Caco-2 (cell line): ENCODE measurements around the gene ESPN. TPM values are rescaled to one million over a fixed set of nuclear protein-coding genes. Genes with fewer than 3 reads are reported as not detected.

Experiments used
- BruUV-seq: library from RNA; stranded (reverse); fragments of 400-500 nt; replicated peaks from 2 replicates; lab custom pipeline; 2021; lab: Mats Ljungman, UMichigan
- CTCF ChIA-PET: fragments of 300-600 bp; sonication (Branson Sonifier 250); formaldehyde crosslinking; loops from one replicate; lab custom pipeline; 2022; ENCODE audit warnings: antibody characterized with exemption; lab: Charles Lee
- POLR2A ChIA-PET: fragments of 300-600 bp; sonication (Branson Sonifier 250); formaldehyde crosslinking; loops from one replicate; lab custom pipeline; 2022; ENCODE audit warnings: antibody characterized with exemption; lab: Charles Lee
- DNase-seq, 2 experiments: peaks; one replicate each; pipeline versions ENCODE4 v3.0.0 to v3.0.0-alpha.2; 2020 to 2022
- H3K27me3 ChIP-seq: replicated peaks from 2 replicates; pipeline ENCODE4 v1.6.0; 2011; ENCODE audit warnings: low read length; ENCODE audit not compliant: control insufficient read depth, insufficient read depth
- H3K36me3 ChIP-seq: 2 replicates; pipeline ENCODE4 v1.5.1; 2011; ENCODE audit warnings: low read length; ENCODE audit not compliant: control insufficient read depth, insufficient read depth
- H3K4me1 ChIP-seq: fragments of 250-450 bp; sonication (Bioruptor Pico); 2 replicates; pipeline ENCODE4 v1.5.1; 2020; ENCODE audit warnings: mild to moderate bottlenecking
- H3K4me3 ChIP-seq: 2 replicates; pipeline ENCODE4 v1.5.1; 2011; ENCODE audit warnings: low read depth, mild to moderate bottlenecking, control low read depth, low read length
- H3K9me3 ChIP-seq: fragments of 250-450 bp; sonication (Bioruptor Pico); 2 replicates; pipeline ENCODE4 v1.5.1; 2020; ENCODE audit warnings: mild to moderate bottlenecking, moderate library complexity
- H3K27ac Mint-ChIP-seq: one replicate; pipeline ENCODE4 v1.8.0; 2022; ENCODE audit warnings: mixed read lengths; ENCODE audit not compliant: unreplicated experiment
- H3K27me3 Mint-ChIP-seq: one replicate; pipeline ENCODE4 v1.8.0; 2022; ENCODE audit warnings: mixed read lengths; ENCODE audit not compliant: insufficient read depth, unreplicated experiment
- H3K36me3 Mint-ChIP-seq: one replicate; pipeline ENCODE4 v1.8.0; 2022; ENCODE audit warnings: mild to moderate bottlenecking, mixed read lengths; ENCODE audit not compliant: insufficient read depth, unreplicated experiment
- H3K4me1 Mint-ChIP-seq: one replicate; pipeline ENCODE4 v1.8.0; 2022; ENCODE audit warnings: low read depth, mixed read lengths; ENCODE audit not compliant: unreplicated experiment
- H3K4me3 Mint-ChIP-seq: one replicate; pipeline ENCODE4 v1.8.0; 2022; ENCODE audit warnings: mild to moderate bottlenecking, moderate library complexity, mixed read lengths; ENCODE audit not compliant: unreplicated experiment
- H3K9me3 Mint-ChIP-seq: one replicate; pipeline ENCODE4 v1.8.0; 2022; ENCODE audit warnings: mixed read lengths; ENCODE audit not compliant: unreplicated experiment
- intact Hi-C: fragments of 100-400 bp; cut with micrococcal nuclease; formaldehyde crosslinking; loops from one replicate; pipeline ENCODE4 v1.10.0; 2022; ENCODE audit not compliant: unreplicated experiment
- total RNA-seq: library from RNA; stranded (reverse); gene quantifications from 2 replicates; pipeline ENCODE4 v1.2.3, GENCODE V29; 2022
- TF ChIP-seq, protein P1 (sequence below), 2 experiments: fragments of 200-600 bp in 1 of 2; IDR thresholded peaks; 1 replicate in 1 of 2; 2 replicates in 1 of 2; pipeline versions ENCODE4 v1.5.1 to v1.8.0; 2011 to 2022; ENCODE audit warnings: antibody characterized with exemption in 1 of 2, control low read depth in 1 of 2, inconsistent platforms in 1 of 2, low read depth in 1 of 2, low read length in 1 of 2, mild to moderate bottlenecking in 1 of 2, moderate library complexity in 1 of 2; ENCODE audit not compliant: insufficient read depth in 1 of 2, severe bottlenecking in 1 of 2, unreplicated experiment in 1 of 2

ESPN gene
- total RNA-seq, 1 experiment from 2014 or later: 16.3 TPM

DNA sequence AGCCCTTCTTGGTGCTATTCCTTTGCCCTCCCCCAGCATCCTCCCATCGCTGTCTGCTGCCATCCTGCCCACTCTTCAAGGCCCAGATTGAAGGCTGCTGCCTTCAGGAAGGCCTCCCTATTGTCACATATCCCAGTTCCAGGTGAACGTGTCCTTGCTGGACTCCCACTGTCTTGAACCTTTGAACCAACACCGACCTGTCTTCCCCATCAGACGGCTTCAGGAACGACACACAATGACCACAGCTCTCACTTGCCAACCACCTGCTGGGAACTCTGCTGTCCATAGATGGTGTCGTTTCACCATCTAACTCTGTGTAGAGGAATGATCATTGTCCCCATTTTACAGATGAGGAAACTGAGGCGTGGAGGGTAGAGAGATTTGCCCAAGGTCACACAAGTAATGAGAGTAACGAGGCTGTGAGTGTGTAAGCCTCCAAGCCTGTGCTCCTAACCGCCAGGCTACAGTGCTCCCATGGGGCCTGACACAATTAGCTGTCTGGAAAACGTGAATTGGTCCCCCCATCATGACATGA lies 76.8 kb downstream of the ESPN start:
- H3K27me3 Mint-ChIP-seq: no peaks in the 10 kb centered on the region
- BruUV-seq: no TSS peak
- Histone ChIP-seq H3K4me1 (peaks cover 6% of the 10 kb centered on the region; the same call in 1 of the 2 replicates), H3K36me3 (no peaks in the 10 kb centered on the region), H3K9me3 (no peaks in the 10 kb centered on the region), H3K27me3 (no peaks in the 10 kb centered on the region), H3K4me3 (no peak overlapping the region)
- ChIA-PET CTCF (no interaction called here), POLR2A (no interaction called here)
- no peaks in the 10 kb centered on the region for H3K9me3 Mint-ChIP-seq
- DNase-seq: no peak
- no peaks in the 10 kb centered on the region for H3K4me1 Mint-ChIP-seq
- TF ChIP-seq, protein P1, sequence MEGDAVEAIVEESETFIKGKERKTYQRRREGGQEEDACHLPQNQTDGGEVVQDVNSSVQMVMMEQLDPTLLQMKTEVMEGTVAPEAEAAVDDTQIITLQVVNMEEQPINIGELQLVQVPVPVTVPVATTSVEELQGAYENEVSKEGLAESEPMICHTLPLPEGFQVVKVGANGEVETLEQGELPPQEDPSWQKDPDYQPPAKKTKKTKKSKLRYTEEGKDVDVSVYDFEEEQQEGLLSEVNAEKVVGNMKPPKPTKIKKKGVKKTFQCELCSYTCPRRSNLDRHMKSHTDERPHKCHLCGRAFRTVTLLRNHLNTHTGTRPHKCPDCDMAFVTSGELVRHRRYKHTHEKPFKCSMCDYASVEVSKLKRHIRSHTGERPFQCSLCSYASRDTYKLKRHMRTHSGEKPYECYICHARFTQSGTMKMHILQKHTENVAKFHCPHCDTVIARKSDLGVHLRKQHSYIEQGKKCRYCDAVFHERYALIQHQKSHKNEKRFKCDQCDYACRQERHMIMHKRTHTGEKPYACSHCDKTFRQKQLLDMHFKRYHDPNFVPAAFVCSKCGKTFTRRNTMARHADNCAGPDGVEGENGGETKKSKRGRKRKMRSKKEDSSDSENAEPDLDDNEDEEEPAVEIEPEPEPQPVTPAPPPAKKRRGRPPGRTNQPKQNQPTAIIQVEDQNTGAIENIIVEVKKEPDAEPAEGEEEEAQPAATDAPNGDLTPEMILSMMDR (IDR thresholded peaks at IDR 0.05; ENCODE audit: insufficient read depth in 1 of 2, low read depth in 1 of 2, low read length in 1 of 2, severe bottlenecking in 1 of 2, unreplicated experiment in 1 of 2): no peak
- H3K27ac Mint-ChIP-seq: no peak overlapping the region
- no peaks in the 10 kb centered on the region for H3K36me3 Mint-ChIP-seq
- H3K4me3 Mint-ChIP-seq: no peak overlapping the region
- intact Hi-C loops: no loop called here

DNA sequence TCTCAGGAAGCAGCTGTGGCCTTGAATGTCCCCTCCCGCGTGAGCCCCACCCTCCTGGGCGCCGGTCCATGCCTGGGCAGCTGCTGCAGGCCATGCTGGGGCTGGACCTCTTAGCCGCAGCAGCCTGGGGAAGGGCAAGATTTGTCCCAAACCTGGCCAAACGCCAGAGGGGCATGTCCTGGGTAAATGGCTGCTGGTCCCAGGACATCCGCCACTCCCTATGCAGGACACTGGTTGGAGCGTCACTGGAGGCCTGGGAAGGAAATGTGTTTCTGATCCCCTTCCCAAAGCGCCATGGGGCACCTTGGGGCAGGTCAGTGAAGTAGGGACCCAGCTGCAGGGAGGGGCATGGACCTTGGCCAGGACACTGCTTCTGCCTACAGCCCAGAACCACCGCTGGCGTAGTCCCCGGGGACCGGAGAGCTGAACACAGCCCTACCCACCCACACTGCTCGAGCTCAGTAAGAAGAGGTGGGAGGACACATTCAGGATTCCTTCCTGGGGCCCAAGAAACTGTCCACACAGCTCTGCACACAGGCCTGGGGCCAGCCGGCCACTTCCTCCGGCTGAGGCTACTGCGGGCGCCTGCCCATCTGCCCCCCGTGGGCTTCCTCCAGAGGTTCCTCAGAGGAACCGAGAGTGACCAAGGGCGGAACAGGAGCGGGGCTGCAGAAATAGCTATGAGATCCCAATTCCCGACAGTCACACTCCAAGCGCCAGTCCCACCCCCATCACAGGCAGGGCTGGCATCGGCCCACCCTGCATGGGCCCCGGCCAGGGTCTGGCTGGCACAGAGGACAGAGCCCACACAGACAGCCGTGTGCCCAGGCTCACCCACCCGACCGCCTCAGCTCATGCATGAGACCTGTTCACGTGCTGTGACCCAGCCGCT lies 77.7 kb downstream of the ESPN start:
- TF ChIP-seq, protein P1 (IDR thresholded peaks at IDR 0.05; ENCODE audit: insufficient read depth in 1 of 2, low read depth in 1 of 2, low read length in 1 of 2, severe bottlenecking in 1 of 2, unreplicated experiment in 1 of 2): no peak
- ChIA-PET POLR2A (no interaction called here), CTCF (no interaction called here)
- no TSS peak for BruUV-seq
- H3K27me3 ChIP-seq: no peaks in the 10 kb centered on the region
- no peaks in the 10 kb centered on the region for H3K9me3 ChIP-seq
- DNase-seq: no peak
- Mint-ChIP-seq H3K9me3 (no peaks in the 10 kb centered on the region), H3K27me3 (no peaks in the 10 kb centered on the region), H3K36me3 (no peaks in the 10 kb centered on the region), H3K4me3 (no peak overlapping the region), H3K4me1 (no peaks in the 10 kb centered on the region), H3K27ac (no peak overlapping the region)
- no peaks in the 10 kb centered on the region for H3K4me1 ChIP-seq
- intact Hi-C loops: no loop called here
- H3K4me3 ChIP-seq: no peak overlapping the region
- no peaks in the 10 kb centered on the region for H3K36me3 ChIP-seq

DNA sequence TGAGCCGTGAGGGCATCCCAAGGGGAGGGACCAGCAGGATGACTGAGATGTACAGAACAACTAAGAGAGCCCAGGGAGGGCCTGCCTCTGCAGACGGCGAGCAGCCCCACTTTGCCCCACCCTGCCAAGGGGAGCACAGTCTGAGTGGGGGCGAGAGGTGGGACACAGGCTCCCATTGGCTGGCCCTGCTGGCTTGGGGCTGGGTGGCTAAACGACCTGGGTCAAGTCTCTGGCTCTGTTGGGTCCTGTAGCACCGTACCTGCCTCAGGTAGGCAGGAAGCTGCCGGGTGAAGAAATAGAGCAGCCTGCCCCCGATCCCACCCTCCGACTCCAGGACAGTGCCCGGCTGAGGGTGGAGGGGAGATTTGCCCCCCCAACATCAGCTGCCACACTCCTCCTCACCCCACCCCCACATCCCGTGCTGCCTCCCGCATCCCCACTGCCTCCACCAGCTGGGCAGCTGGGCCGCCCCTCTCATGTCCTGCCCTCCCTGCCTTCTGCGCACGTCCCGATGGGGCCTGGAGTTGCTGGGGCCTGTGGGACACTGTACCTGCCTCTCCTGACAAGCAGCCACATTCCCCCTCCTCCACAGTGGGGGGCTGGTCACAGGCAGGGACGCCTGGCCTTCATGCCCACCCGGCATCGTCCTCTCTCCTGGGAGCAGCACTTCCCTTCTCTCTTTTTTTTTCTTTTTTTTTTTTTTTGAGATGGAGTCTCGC lies 79.5 kb downstream of the ESPN start:
- Mint-ChIP-seq H3K4me1 (no peaks in the 10 kb centered on the region), H3K27me3 (no peaks in the 10 kb centered on the region), H3K36me3 (no peaks in the 10 kb centered on the region), H3K4me3 (no peak overlapping the region), H3K27ac (no peak overlapping the region), H3K9me3 (no peaks in the 10 kb centered on the region)
- Histone ChIP-seq H3K4me1 (no peaks in the 10 kb centered on the region), H3K27me3 (no peaks in the 10 kb centered on the region), H3K4me3 (no peak overlapping the region), H3K9me3 (no peaks in the 10 kb centered on the region), H3K36me3 (no peaks in the 10 kb centered on the region)
- ChIA-PET POLR2A (no interaction called here), CTCF (interaction anchor here (0.7 kb wide), 1 partner anchor 19 kb away, joined by 6 read pairs; no protein-coding TSS in a partner anchor)
- DNase-seq: no peak
- TF ChIP-seq, protein P1 (IDR thresholded peaks at IDR 0.05; ENCODE audit: insufficient read depth in 1 of 2, low read depth in 1 of 2, low read length in 1 of 2, severe bottlenecking in 1 of 2, unreplicated experiment in 1 of 2): no peak
- no TSS peak for BruUV-seq
- intact Hi-C loops: no loop called here
